SH-SY5Y (cell line): ENCODE measurements around the gene ASH1L.

ENCODE experiments used
- GATA2 ChIP-seq: IDR thresholded peaks from 2 replicates; pipeline ENCODE4 v1.6.1; 2011; ENCODE audit warnings: mild to moderate bottlenecking, low read depth, low read length
- GATA3 ChIP-seq: IDR thresholded peaks from 2 replicates; pipeline ENCODE4 v1.6.1; 2011; ENCODE audit warnings: low read depth, mild to moderate bottlenecking, low read length, moderate library complexity

DNA sequence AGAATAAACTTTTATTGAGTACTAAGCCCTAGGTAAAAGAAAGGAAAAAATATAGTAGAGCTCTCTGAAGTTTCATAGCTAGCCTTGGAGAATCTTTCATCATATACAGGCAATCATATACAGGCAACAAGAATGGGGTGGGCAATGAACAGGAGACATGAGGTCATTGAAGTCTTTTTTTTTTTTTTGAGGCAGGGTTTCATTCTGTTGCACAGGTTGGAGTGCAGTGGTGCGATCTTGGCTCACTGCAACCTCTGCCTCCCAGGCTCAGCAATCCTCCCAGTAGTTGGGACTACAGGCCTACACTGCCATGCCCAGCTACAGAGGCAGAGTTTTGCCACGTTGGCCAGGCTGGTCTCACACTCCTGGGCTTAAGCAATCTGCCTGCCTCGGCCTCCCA, 219.8 kb downstream of the ASH1L start:
- TF ChIP-seq GATA2, result no peak
- no peak for TF ChIP-seq GATA3
